HG03095 (cell line): Measurements from ENCODE around the gene FKBP1A.

ENCODE experiments used
- ATAC-seq: cut with Tn5 transposase; IDR thresholded peaks from one replicate; pipeline ENCODE4 v1.9.1; 2021; ENCODE audit warnings: moderate library complexity; ENCODE audit not compliant: unreplicated experiment

Gene FKBP1A

DNA sequence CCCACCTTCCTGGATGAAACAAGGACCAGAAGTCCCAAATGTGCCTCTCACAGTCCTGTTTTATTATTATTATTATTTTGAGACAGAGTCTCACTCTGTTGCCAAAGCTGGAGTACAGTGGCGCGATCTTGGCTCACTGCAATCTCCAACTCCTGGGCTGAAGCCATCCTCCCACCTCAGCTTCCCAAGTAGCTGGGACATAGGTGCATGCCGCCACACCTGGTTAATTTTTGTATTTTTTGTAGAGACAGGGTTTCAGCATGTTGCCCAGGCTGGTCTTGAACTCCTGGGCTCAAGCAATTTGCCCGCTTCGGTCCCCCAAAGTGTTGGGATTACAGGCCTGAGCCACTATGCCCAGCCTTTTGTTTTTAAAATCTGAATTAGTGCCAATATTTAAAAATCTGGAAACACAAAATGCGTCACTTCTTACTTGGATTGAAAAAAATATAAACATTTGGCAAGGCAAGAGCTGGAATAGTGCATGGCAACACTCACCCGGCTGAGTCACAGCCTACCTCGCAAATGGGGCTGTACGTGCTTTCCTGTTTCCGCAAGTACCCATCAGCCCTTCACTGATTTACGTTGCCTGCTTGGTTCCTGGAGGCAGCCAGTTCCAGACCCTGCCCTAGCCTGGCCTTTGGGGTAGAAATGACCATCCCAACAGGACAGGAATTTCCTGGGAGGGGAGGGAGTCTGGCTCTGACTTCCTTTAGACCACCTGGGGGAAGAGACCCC lies 70.2 kb downstream of the FKBP1A start:
- ATAC-seq, result no peak

DNA sequence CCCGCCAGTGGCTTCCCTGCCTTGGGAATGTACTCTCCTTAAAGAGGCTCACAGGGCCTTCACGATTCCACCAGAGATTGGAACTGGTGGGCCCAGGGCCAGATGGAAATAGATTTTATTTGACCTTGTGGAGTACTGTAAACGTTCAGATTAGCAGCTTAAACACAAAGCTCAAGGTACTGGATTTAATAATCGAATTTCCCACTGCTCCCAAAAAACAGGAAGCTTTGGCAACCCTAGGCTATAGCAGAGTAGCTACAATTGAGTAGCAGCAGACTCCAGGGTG lies 71.3 kb downstream of the FKBP1A start:
- ATAC-seq, result no peak

DNA sequence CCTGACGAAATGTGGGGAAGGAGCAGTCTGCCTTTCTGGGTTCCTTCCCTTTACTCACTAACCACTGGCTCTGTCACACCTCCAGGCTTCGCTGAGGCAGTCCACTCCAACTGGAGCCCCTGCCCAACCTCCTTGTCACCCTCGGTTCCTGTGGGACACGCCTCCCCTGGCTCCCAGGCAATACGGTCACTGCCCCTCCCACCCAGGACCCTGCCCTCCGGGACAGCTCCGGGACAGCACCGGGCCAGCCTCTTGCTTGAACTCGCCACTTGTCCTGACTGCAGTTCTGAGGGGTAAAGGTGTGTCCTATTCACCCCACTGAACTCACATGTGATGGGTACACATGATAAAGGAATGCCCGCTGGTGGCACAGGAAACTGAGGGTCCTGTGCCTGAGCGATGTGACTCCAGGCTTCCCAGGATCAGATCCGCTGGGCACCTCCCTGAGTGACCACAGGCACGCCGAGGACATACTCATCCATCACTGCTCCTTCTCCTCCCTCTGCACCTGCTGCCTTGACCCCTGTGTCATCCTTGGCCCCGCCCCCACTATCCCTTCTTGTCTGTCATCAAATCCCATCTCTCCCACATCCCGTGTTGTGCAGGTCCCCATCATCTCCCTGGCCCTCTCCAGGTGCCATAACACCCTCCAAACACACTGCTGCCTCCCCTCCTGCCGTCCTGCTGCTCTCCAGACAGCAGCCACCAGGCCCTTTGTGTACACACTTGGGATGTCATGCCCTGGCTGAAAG lies 71.8 kb downstream of the FKBP1A start:
- no peak for ATAC-seq

DNA sequence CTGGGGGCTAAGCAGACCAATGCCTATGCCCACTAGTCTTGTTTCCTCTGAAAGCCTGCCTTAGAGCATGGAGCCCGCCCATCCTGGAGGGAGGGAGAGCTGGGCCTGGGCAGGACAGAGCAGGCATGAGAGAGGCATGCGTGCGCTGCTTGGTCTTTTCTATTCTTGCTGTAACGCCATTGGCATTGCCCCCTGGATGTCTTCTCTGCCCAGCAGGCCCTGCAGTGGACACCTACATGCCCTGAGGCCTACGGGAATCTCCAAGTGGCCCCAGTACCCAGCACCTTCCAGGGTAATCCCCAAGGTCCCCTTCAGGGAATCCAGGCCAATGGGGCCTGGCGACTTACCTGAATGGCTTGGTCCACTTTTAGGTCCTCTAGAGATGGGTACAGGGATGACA lies 72.8 kb downstream of the FKBP1A start:
- ATAC-seq, result no peak

DNA sequence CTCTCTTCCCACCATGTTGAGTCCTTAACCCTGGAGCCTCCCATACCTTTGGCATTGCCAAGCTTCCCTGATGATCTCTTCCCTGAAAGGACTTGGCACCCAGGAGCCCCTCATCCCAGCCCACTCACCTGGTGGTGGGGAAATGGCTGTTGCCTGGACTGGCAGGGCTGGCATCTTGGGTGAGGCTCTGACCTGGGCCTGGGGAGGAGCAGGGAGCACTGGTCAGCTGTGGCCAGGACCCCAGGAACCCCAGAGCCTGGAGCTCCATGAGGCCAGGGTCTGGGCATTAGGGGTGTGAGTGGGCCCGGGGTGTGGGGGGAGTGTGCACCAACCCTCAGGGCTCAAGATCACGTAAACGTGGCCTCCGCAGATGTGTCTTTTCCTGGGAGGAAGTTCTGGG lies 73.4 kb downstream of the FKBP1A start:
- no peak for ATAC-seq

DNA sequence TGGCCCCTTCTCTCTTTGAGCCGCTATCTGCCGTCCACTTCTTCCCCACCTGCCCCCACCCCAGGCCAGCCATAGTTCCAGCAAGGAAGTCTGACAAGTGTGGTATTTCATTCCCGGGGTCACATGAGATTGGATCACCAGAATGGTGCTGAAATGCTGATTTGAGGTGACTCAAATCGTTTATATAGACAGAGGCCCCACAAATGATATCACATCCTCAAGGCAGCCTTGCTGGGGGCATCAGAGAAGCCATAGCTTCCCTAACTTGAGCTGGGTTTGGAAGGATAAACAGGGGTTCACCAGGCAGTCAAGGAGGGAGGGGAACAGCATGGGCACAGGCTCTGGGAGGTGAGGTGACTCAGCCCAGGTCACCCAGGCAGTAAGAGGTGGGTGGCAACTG lies 73.8 kb downstream of the FKBP1A start:
- ATAC-seq, result no peak
